NCI-H187 treated with DMSO at 0.1 percent for 48 hours (cell line): Measurements from ENCODE around the gene SRR.
"Not testable (repeated sequence)": the region's sequence is repeated elsewhere in the genome, so short reads cannot be mapped to it uniquely, and the experiment has no call there.

ENCODE experiments used
- DNase-seq: peaks from one replicate; lab custom pipeline; 2025; lab: John Stamatoyannopoulos, UW

SRR gene

GRCh38 chr17:2303204-2304188 lies at the start of gene SRR, which contains the start of gene SMG6:
Gene SRR (plus strand): TSS chr17:2303950. CDS start chr17:2315561, 11,611 bp downstream.
Gene SMG6 (minus strand): TSS chr17:2303785. CDS start chr17:2303720, 65 bp downstream.
- no peak for DNase-seq

- DNase-seq = not testable (repeated sequence)
Measured at GRCh38 chr17:2258830-2259229, 44.9 kb upstream of the SRR start.

- DNase-seq = no peak
Measured at GRCh38 chr17:2259769-2260536, 43.8 kb upstream of the SRR start.

- DNase-seq = no peak
Measured at GRCh38 chr17:2262135-2262587, 41.6 kb upstream of the SRR start.

- DNase-seq = no peak
Measured at GRCh38 chr17:2263183-2264066, 40.3 kb upstream of the SRR start.

GRCh38 chr17:2264067-2264860 lies 39.5 kb upstream of the SRR start:
- no peak for DNase-seq

- DNase-seq = not testable (repeated sequence)
Measured at GRCh38 chr17:2265166-2265565, 38.6 kb upstream of the SRR start.

- no peak for DNase-seq
Measured at GRCh38 chr17:2266045-2266864, 37.5 kb upstream of the SRR start.

- DNase-seq = no peak
Measured at GRCh38 chr17:2266865-2267228, 36.9 kb upstream of the SRR start.

GRCh38 chr17:2267354-2267753 lies 36.4 kb upstream of the SRR start:
- no peak for DNase-seq

- no peak for DNase-seq
Measured at GRCh38 chr17:2271985-2272702, 31.6 kb upstream of the SRR start.

GRCh38 chr17:2274414-2274813 lies 29.3 kb upstream of the SRR start:
- DNase-seq = no peak

- DNase-seq = no peak
Measured at GRCh38 chr17:2275722-2276121, 28.0 kb upstream of the SRR start.

- DNase-seq = no peak
Measured at GRCh38 chr17:2277429-2278170, 26.1 kb upstream of the SRR start.

GRCh38 chr17:2279707-2280106 lies 24.0 kb upstream of the SRR start:
- DNase-seq = no peak

- DNase-seq = no peak
Measured at GRCh38 chr17:2282297-2282873, 21.4 kb upstream of the SRR start.

- no peak for DNase-seq
Measured at GRCh38 chr17:2283302-2283701, 20.4 kb upstream of the SRR start.

- no peak for DNase-seq
Measured at GRCh38 chr17:2289878-2290478, 13.8 kb upstream of the SRR start.
